GM12878 (cell line): ENCODE results near the gene ANK2. TPM values are rescaled to one million over a fixed set of nuclear protein-coding genes. Genes with fewer than 3 reads are reported as not detected.

Experiments used
- ATAC-seq: fragments of 200-7000 bp; cut with Tn5 transposase; 3 replicates; pipeline ENCODE4 v1.9.1; 2020; ENCODE audit warnings: mild to moderate bottlenecking, moderate library complexity
- BruUV-seq: library from RNA; stranded (reverse); fragments of 400-500 nt; replicated peaks from 2 replicates; lab custom pipeline; 2021; lab: Mats Ljungman, UMichigan
- CTCF ChIA-PET: fragments of 300-600 bp; sonication (Branson Sonifier 250); formaldehyde crosslinking; extraction: SDS; loops from one replicate; lab custom pipeline; 2021; ENCODE audit warnings: inconsistent platforms; lab: Yijun Ruan, JAX
- POLR2A ChIA-PET: fragments of 350-600 bp; formaldehyde crosslinking; extraction: SDS; loops from one replicate; lab custom pipeline; 2021; ENCODE audit warnings: inconsistent platforms; lab: Charles Lee
- RAD21 ChIA-PET: fragments of 300-600 bp; sonication (Branson Sonifier 250); formaldehyde crosslinking; loops from one replicate; lab custom pipeline; 2023; ENCODE audit warnings: antibody characterized with exemption; ENCODE audit not compliant: unreplicated experiment; lab: Charles Lee
- SMC1A ChIA-PET: fragments of 300-600 bp; sonication (Branson Sonifier 250); formaldehyde crosslinking; loops from one replicate; lab custom pipeline; 2023; ENCODE audit not compliant: unreplicated experiment, uncharacterized antibody; lab: Charles Lee
- DNase-seq: peaks from one replicate; pipeline ENCODE4 v3.0.0-alpha.2; 2011; ENCODE audit warnings: low read depth, low spot score
- FAIRE-seq: peaks from 3 replicates; lab custom pipeline; 2011; peaks lifted over from hg19 to GRCh38; lab: Jason Lieb, UNC
- H2AFZ ChIP-seq: 2 replicates; pipeline ENCODE4 v1.6.0; 2011; ENCODE audit warnings: low read depth, low read length, control low read depth; ENCODE audit not compliant: control insufficient read depth
- H3K27ac ChIP-seq: 2 replicates; pipeline ENCODE4 v1.5.1; 2011; ENCODE audit warnings: control low read depth; ENCODE audit not compliant: control insufficient read depth, insufficient read depth
- H3K27me3 ChIP-seq, 2 experiments: replicated peaks in 1 of 2; 2 replicates each; pipeline versions ENCODE4 v1.6.0 to v1.6.1; 2011; ENCODE audit warnings: low read length in 1 of 2; ENCODE audit not compliant: control insufficient read depth in 2 of 2, insufficient read depth in 2 of 2
- H3K36me3 ChIP-seq, 2 experiments: 2 replicates each; pipeline ENCODE4 v1.5.1; 2011; ENCODE audit warnings: low read length in 1 of 2; ENCODE audit not compliant: control insufficient read depth in 2 of 2, insufficient read depth in 2 of 2
- H3K4me1 ChIP-seq: 2 replicates; pipeline ENCODE4 v1.6.1; 2011; ENCODE audit warnings: mild to moderate bottlenecking, low read length, moderate library complexity, mixed read lengths; ENCODE audit not compliant: control insufficient read depth, insufficient read depth
- H3K4me2 ChIP-seq: 2 replicates; pipeline ENCODE4 v1.6.0; 2011; ENCODE audit warnings: control low read depth; ENCODE audit not compliant: control insufficient read depth, insufficient read depth
- H3K4me3 ChIP-seq: fragments of 200-600 bp; sonication (generic); 2 replicates; pipeline ENCODE4 v1.5.1; 2016
- H3K79me2 ChIP-seq: 2 replicates; pipeline ENCODE4 v1.6.0; 2011; ENCODE audit warnings: low read length; ENCODE audit not compliant: control insufficient read depth, insufficient read depth
- H3K9ac ChIP-seq: 2 replicates; pipeline ENCODE4 v1.8.0; 2011; ENCODE audit warnings: low read length, control low read depth, mixed read lengths; ENCODE audit not compliant: control insufficient read depth, insufficient read depth
- H3K9me3 ChIP-seq: replicated peaks from 3 replicates; pipeline ENCODE4 v1.5.1; 2011; ENCODE audit warnings: mild to moderate bottlenecking, low read length; ENCODE audit not compliant: control insufficient read depth, insufficient read depth
- H4K20me1 ChIP-seq: 2 replicates; pipeline ENCODE4 v1.6.0; 2011; ENCODE audit not compliant: control insufficient read depth, insufficient read depth
- CBFB ChIP-seq: IDR thresholded peaks from 2 replicates; pipeline ENCODE4 v1.6.1; 2016; ENCODE audit warnings: antibody characterized with exemption, low read depth
- CREB1 ChIP-seq: IDR thresholded peaks from 2 replicates; pipeline ENCODE4 v1.6.1; 2012; ENCODE audit warnings: low read depth, mild to moderate bottlenecking, inconsistent platforms
- CREM ChIP-seq: IDR thresholded peaks from 2 replicates; pipeline ENCODE4 v1.6.1; 2014; ENCODE audit warnings: antibody characterized with exemption, low read depth
- MEF2A ChIP-seq: IDR thresholded peaks from 2 replicates; pipeline ENCODE4 v1.6.1; 2011; ENCODE audit warnings: low read depth, mild to moderate bottlenecking, low read length, moderate library complexity; ENCODE audit not compliant: insufficient read depth
- MYB ChIP-seq: fragments of 150-350 bp; IDR thresholded peaks from 2 replicates; pipeline ENCODE4 v1.6.1; 2014; ENCODE audit warnings: mild to moderate bottlenecking, low read depth, low read length, borderline replicate concordance
- NR2F1 ChIP-seq: fragments of 450-650 bp; conservative IDR thresholded peaks from 2 replicates; pipeline ENCODE4 v1.6.1; 2017; ENCODE audit warnings: mild to moderate bottlenecking
- ZNF274 ChIP-seq: IDR thresholded peaks from one replicate; pipeline ENCODE4 v1.8.0; 2011; ENCODE audit not compliant: insufficient read length, insufficient read depth
- ZNF622 ChIP-seq: fragments of 450-650 bp; IDR thresholded peaks from 2 replicates; pipeline ENCODE4 v1.6.1; 2017; ENCODE audit warnings: mild to moderate bottlenecking, inconsistent platforms
- WGBS: methylation state at CpG from one replicate; pipeline ENCODE4 v1.1.6; 2016; ENCODE audit warnings: low lambda C conversion rate; ENCODE audit not compliant: insufficient replicate concordance, insufficient coverage; ENCODE audit errors: missing lambda C conversion rate; 5-methylcytosine and 5-hydroxymethylcytosine counted together
- in situ Hi-C: fragments of 300-500 bp; cut with MboI; formaldehyde crosslinking; loops from 9 replicates; pipeline ENCODE4 v1.14.3; 2018; ENCODE audit warnings: mixed read lengths
- intact Hi-C: fragments of 100-400 bp; cut with micrococcal nuclease; formaldehyde crosslinking; loops from one replicate; pipeline ENCODE4 v1.14.2; 2022; ENCODE audit not compliant: unreplicated experiment
- polyA plus RNA-seq, 11 experiments: library from polyadenylated mRNA; depleted of rRNA in 4 of 11; unstranded in 6 of 11; stranded (reverse) in 5 of 11; fragments of >200 nt; fragmentation: Nextera tagmentation in 4 of 11; fragmentation: Illumina TruSeq in 1 of 11; extraction: Ambion mirVana in 4 of 11; extraction: Trizol in 1 of 11; gene quantifications; 1 replicate in 1 of 11; 2 replicates in 10 of 11; pipeline versions ENCODE4 v1.2.1 to v1.2.3, GENCODE V29; 2011 to 2016; ENCODE audit warnings: inconsistent platforms in 2 of 11, missing spikeins in 2 of 11, low read depth in 1 of 11
- total RNA-seq, 4 experiments: library from RNA; depleted of rRNA in 3 of 4; stranded (reverse); fragments of >200 nt in 3 of 4; fragmentation: Illumina TruSeq in 1 of 4; extraction: Trizol in 1 of 4; gene quantifications; 2 replicates each; pipeline versions ENCODE4 v1.2.1 to v1.2.3, GENCODE V29; 2013 to 2021
- TF ChIP-seq, protein P1 (sequence below): fragments of 450-650 bp; IDR thresholded peaks from 2 replicates; pipeline ENCODE4 v1.6.1; 2017; ENCODE audit warnings: mild to moderate bottlenecking, moderate library complexity
- TF ChIP-seq, protein P2 (sequence below): fragments of 450-650 bp; formaldehyde crosslinking; IDR thresholded peaks from 2 replicates; pipeline ENCODE4 v1.4.0; 2022; ENCODE audit warnings: mild to moderate bottlenecking, moderate library complexity

Gene ANK2
- total and polyA plus RNA-seq, 10 of the 15 experiments (the other 5 are each of a cell fraction or from before 2014, with no cell fraction given), result 1.6 to 13.0 (median 4.1) TPM

DNA sequence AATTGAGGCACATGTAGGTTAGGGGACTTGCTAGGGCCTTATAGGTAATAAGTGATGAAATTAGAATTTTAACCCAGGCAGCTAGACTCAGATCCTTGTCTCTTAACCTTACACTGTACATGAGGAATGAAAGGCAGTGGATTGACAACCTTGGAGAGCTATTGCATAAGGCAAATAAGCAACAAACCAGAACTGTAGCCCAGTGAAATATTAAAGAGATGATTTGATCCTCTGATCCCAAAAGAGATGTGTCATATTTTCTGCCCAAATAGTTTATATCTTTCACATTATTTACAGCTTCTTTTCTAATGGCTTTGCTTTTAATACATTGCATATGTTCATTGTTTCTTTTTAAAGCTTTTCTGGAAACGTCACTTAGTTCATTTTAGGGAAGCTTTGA, 252.6 kb downstream of the ANK2 start:
- TF ChIP-seq ZNF274 (no peak), ZNF622 (no peak), MEF2A (no peak), CREB1 (no peak), MYB (no peak), NR2F1 (no peak), CBFB (no peak), CREM (no peak)
- TF ChIP-seq, protein P1, sequence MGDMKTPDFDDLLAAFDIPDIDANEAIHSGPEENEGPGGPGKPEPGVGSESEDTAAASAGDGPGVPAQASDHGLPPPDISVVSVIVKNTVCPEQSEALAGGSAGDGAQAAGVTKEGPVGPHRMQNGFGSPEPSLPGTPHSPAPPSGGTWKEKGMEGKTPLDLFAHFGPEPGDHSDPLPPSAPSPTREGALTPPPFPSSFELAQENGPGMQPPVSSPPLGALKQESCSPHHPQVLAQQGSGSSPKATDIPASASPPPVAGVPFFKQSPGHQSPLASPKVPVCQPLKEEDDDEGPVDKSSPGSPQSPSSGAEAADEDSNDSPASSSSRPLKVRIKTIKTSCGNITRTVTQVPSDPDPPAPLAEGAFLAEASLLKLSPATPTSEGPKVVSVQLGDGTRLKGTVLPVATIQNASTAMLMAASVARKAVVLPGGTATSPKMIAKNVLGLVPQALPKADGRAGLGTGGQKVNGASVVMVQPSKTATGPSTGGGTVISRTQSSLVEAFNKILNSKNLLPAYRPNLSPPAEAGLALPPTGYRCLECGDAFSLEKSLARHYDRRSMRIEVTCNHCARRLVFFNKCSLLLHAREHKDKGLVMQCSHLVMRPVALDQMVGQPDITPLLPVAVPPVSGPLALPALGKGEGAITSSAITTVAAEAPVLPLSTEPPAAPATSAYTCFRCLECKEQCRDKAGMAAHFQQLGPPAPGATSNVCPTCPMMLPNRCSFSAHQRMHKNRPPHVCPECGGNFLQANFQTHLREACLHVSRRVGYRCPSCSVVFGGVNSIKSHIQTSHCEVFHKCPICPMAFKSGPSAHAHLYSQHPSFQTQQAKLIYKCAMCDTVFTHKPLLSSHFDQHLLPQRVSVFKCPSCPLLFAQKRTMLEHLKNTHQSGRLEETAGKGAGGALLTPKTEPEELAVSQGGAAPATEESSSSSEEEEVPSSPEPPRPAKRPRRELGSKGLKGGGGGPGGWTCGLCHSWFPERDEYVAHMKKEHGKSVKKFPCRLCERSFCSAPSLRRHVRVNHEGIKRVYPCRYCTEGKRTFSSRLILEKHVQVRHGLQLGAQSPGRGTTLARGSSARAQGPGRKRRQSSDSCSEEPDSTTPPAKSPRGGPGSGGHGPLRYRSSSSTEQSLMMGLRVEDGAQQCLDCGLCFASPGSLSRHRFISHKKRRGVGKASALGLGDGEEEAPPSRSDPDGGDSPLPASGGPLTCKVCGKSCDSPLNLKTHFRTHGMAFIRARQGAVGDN, result no peak
- TF ChIP-seq, protein P2, sequence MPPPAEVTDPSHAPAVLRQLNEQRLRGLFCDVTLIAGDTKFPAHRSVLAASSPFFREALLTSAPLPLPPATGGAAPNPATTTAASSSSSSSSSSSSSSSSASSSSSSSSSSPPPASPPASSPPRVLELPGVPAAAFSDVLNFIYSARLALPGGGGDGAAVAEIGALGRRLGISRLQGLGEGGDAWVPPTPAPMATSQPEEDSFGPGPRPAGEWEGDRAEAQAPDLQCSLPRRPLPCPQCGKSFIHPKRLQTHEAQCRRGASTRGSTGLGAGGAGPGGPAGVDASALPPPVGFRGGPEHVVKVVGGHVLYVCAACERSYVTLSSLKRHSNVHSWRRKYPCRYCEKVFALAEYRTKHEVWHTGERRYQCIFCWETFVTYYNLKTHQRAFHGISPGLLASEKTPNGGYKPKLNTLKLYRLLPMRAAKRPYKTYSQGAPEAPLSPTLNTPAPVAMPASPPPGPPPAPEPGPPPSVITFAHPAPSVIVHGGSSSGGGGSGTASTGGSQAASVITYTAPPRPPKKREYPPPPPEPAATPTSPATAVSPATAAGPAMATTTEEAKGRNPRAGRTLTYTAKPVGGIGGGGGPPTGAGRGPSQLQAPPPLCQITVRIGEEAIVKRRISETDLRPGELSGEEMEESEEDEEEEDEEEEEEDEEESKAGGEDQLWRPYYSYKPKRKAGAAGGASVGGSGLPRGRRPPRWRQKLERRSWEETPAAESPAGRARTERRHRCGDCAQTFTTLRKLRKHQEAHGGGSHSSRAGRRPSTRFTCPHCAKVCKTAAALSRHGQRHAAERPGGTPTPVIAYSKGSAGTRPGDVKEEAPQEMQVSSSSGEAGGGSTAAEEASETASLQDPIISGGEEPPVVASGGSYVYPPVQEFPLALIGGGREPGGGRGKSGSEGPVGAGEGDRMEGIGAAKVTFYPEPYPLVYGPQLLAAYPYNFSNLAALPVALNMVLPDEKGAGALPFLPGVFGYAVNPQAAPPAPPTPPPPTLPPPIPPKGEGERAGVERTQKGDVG (CRISPR knock-in tag), result no peak
- H3K4me3 ChIP-seq, result no peak overlapping the region
- H3K4me1 ChIP-seq, result no peaks in the 10 kb centered on the region
- WGBS, result 0% methylated on average over 1 of the region's 1 CpG
- FAIRE-seq (no peak), ATAC-seq (no peak), DNase-seq (no peak)
- no TSS peak for BruUV-seq
- intact Hi-C loops (no loop called here), in situ Hi-C loops (no loop called here)
- H3K4me2 ChIP-seq, result no peak overlapping the region
- POLR2A ChIA-PET, result no interaction called here
- H3K27ac ChIP-seq, result no peak overlapping the region
- RAD21 ChIA-PET, result interaction anchor here (1.3 kb wide), 1 partner anchor 15 kb away, joined by 3 read pairs; no protein-coding TSS in a partner anchor
- H3K79me2 ChIP-seq, result no peaks in the 10 kb centered on the region
- no peaks in the 10 kb centered on the region for H3K36me3 ChIP-seq
- H3K9ac ChIP-seq, result no peak overlapping the region
- SMC1A ChIA-PET, result interaction anchor here (0.6 to 1.6 kb wide), 7 partner anchors 9 to 157 kb away, joined by 3 to 4 read pairs (median 3); no protein-coding TSS in a partner anchor
- H3K27me3 ChIP-seq, result no peaks in the 10 kb centered on the region
- no peak overlapping the region for H2AFZ ChIP-seq
- H3K9me3 ChIP-seq, result no peaks in the 10 kb centered on the region
- H4K20me1 ChIP-seq, result no peaks in the 10 kb centered on the region
- CTCF ChIA-PET, result interaction anchor here (0.6 to 2.8 kb wide), 5 partner anchors 12 to 1083 kb away, joined by 3 to 10 read pairs (median 4); no protein-coding TSS in a partner anchor
